Measurements from ENCODE around the gene GEMIN8.
A peak's percentile ranks its signal among the peaks of the same experiment; 100 is the strongest.

Gene GEMIN8

GRCh38 chrX:14043209-14043608, 13.5 kb upstream of the GEMIN8 start:
- H3K36me3 ChIP-seq (ENCODE audit: insufficient read depth, low read length), result no peaks in the 10 kb centered on the region
- ATAC-seq (ENCODE audit: insufficient read depth, low read depth) (no peak), DNase-seq (no peak)
- TF ChIP-seq CTCF (IDR thresholded peaks at IDR 0.05; ENCODE audit: borderline replicate concordance, extremely low read depth, low read length, poor library complexity, severe bottlenecking), result no peak
- TF ChIP-seq EZH2 (IDR thresholded peaks at IDR 0.05; ENCODE audit: borderline replicate concordance, low read depth, low read length, severe bottlenecking), result no peak
- no peak overlapping the region for H3K9ac ChIP-seq (ENCODE audit: low read depth, low read length)
- no peaks in the 10 kb centered on the region for H3K79me2 ChIP-seq (ENCODE audit: insufficient read depth, low read length)
- no peak overlapping the region for H3K27ac ChIP-seq (ENCODE audit: low read length)
- peaks cover 5% of the 10 kb centered on the region for H3K27me3 ChIP-seq (ENCODE audit: insufficient read depth, low read length, poor library complexity)
- H3K4me1 ChIP-seq (ENCODE audit: insufficient read depth, low read length), result no peaks in the 10 kb centered on the region
- no peak overlapping the region for H3K4me2 ChIP-seq (ENCODE audit: insufficient read depth, low read length)
- no peak overlapping the region for H3K4me3 ChIP-seq (ENCODE audit: low read depth in 1 of 2, low read length in 2 of 2)
- no peaks in the 10 kb centered on the region for H4K20me1 ChIP-seq (ENCODE audit: insufficient read depth, low read length)
- no peak overlapping the region for H2AFZ ChIP-seq (ENCODE audit: low read depth, low read length)
- H3K9me3 ChIP-seq (ENCODE audit: insufficient read depth, low read length, severe bottlenecking), result no peaks in the 10 kb centered on the region

GRCh38 chrX:14039344-14039743, 9.7 kb upstream of the GEMIN8 start:
- Histone ChIP-seq H3K4me2 (ENCODE audit: insufficient read depth, low read length) (no peak overlapping the region), H3K27me3 (ENCODE audit: insufficient read depth, low read length, poor library complexity) (no peaks in the 10 kb centered on the region), H3K36me3 (ENCODE audit: insufficient read depth, low read length) (no peaks in the 10 kb centered on the region), H3K9me3 (ENCODE audit: insufficient read depth, low read length, severe bottlenecking) (no peaks in the 10 kb centered on the region), H3K9ac (ENCODE audit: low read depth, low read length) (no peak overlapping the region), H3K27ac (ENCODE audit: low read length) (no peak overlapping the region), H2AFZ (ENCODE audit: low read depth, low read length) (no peak overlapping the region), H3K4me1 (ENCODE audit: insufficient read depth, low read length) (no peaks in the 10 kb centered on the region), H3K79me2 (ENCODE audit: insufficient read depth, low read length) (no peaks in the 10 kb centered on the region), H4K20me1 (ENCODE audit: insufficient read depth, low read length) (no peaks in the 10 kb centered on the region), H3K4me3 (ENCODE audit: low read depth in 1 of 2, low read length in 2 of 2) (no peak overlapping the region)
- DNase-seq (peak; percentile 44), ATAC-seq (ENCODE audit: insufficient read depth, low read depth) (peak; percentile 80)
- TF ChIP-seq EZH2 (IDR thresholded peaks at IDR 0.05; ENCODE audit: borderline replicate concordance, low read depth, low read length, severe bottlenecking), result no peak
- peak; percentile 71 for TF ChIP-seq CTCF (IDR thresholded peaks at IDR 0.05; ENCODE audit: borderline replicate concordance, extremely low read depth, low read length, poor library complexity, severe bottlenecking)

GRCh38 chrX:14038375-14039085, 8.8 kb upstream of the GEMIN8 start:
- Histone ChIP-seq H3K9ac (ENCODE audit: low read depth, low read length) (no peak overlapping the region), H2AFZ (ENCODE audit: low read depth, low read length) (no peak overlapping the region), H3K27ac (ENCODE audit: low read length) (no peak overlapping the region), H3K4me2 (ENCODE audit: insufficient read depth, low read length) (no peak overlapping the region), H3K79me2 (ENCODE audit: insufficient read depth, low read length) (no peaks in the 10 kb centered on the region), H3K27me3 (ENCODE audit: insufficient read depth, low read length, poor library complexity) (no peaks in the 10 kb centered on the region), H3K4me1 (ENCODE audit: insufficient read depth, low read length) (no peaks in the 10 kb centered on the region), H3K36me3 (ENCODE audit: insufficient read depth, low read length) (no peaks in the 10 kb centered on the region), H4K20me1 (ENCODE audit: insufficient read depth, low read length) (no peaks in the 10 kb centered on the region), H3K9me3 (ENCODE audit: insufficient read depth, low read length, severe bottlenecking) (no peaks in the 10 kb centered on the region), H3K4me3 (ENCODE audit: low read depth in 1 of 2, low read length in 2 of 2) (no peak overlapping the region)
- no peak for DNase-seq
- no peak for TF ChIP-seq CTCF (IDR thresholded peaks at IDR 0.05; ENCODE audit: borderline replicate concordance, extremely low read depth, low read length, poor library complexity, severe bottlenecking)
- TF ChIP-seq EZH2 (IDR thresholded peaks at IDR 0.05; ENCODE audit: borderline replicate concordance, low read depth, low read length, severe bottlenecking), result no peak
- no peak for ATAC-seq (ENCODE audit: insufficient read depth, low read depth)
